Measurements from ENCODE around the gene CDH4. TPM values are rescaled to one million over a fixed set of nuclear protein-coding genes. Genes with fewer than 3 reads are reported as not detected.

Gene CDH4
- total and polyA plus RNA-seq, 4 donors, result 0.06 to 0.10 TPM; not detected in 2

GRCh38 chr20:61361501-61361900 is 109.4 kb downstream of the CDH4 start:
- no peak overlapping the region for H3K4me3 ChIP-seq (ENCODE audit: low read length in 2 of 2)
- no peak overlapping the region for H3K27ac ChIP-seq (ENCODE audit: low read depth in 1 of 2, low read length in 2 of 2)
- H3K9me3 ChIP-seq (ENCODE audit: control insufficient read depth, low read length), result peaks cover 1% of the 10 kb centered on the region
- no peaks in the 10 kb centered on the region for H3K36me3 ChIP-seq (ENCODE audit: control insufficient read depth in 1 of 2, insufficient read depth in 2 of 2, low read length in 1 of 2)
- ATAC-seq (ENCODE audit: low FRiP score) (no peak), DNase-seq (no peak)
- H3K4me1 ChIP-seq (ENCODE audit: control insufficient read depth in 1 of 2, insufficient read depth in 2 of 2, low read length in 2 of 2), result no peaks in the 10 kb centered on the region
- 90 to 91% methylated on average over 14 of the region's 14 CpGs for WGBS, 2 donors
- no peaks in the 10 kb centered on the region for H3K27me3 ChIP-seq (ENCODE audit: control insufficient read depth in 1 of 2, insufficient read depth in 2 of 2, low read length in 1 of 2)
- intact Hi-C loops (cut with DNase I), result no loop called here

- DNase-seq, result peak in 1 of 2 donors; percentile 32
- ATAC-seq (ENCODE audit: low FRiP score), result no peak
- WGBS, 2 donors, result 82 to 89% methylated on average over 5 of the region's 5 CpGs
- H3K4me1 ChIP-seq (ENCODE audit: control insufficient read depth in 1 of 2, insufficient read depth in 2 of 2, low read length in 2 of 2), result no peaks in the 10 kb centered on the region
- H3K27me3 ChIP-seq (ENCODE audit: control insufficient read depth in 1 of 2, insufficient read depth in 2 of 2, low read length in 1 of 2), result no peaks in the 10 kb centered on the region
- peaks cover 1% of the 10 kb centered on the region for H3K9me3 ChIP-seq (ENCODE audit: control insufficient read depth, low read length)
- no peak overlapping the region for H3K4me3 ChIP-seq (ENCODE audit: low read length in 2 of 2)
- no peaks in the 10 kb centered on the region for H3K36me3 ChIP-seq (ENCODE audit: control insufficient read depth in 1 of 2, insufficient read depth in 2 of 2, low read length in 1 of 2)
- intact Hi-C loops (cut with DNase I), result no loop called here
- no peak overlapping the region for H3K27ac ChIP-seq (ENCODE audit: low read depth in 1 of 2, low read length in 2 of 2)
Observed at GRCh38 chr20:61364147-61364546, 112.1 kb downstream of the CDH4 start.

GRCh38 chr20:61366914-61367313 is 114.9 kb downstream of the CDH4 start:
- WGBS, 2 donors, result 67 to 68% methylated on average over 11 of the region's 11 CpGs

GRCh38 chr20:61369731-61370520 is 117.9 kb downstream of the CDH4 start:
- intact Hi-C loops (cut with DNase I), result no loop called here
- ATAC-seq (ENCODE audit: low FRiP score), result peak; percentile 23
- 63 to 70% methylated on average over 13 of the region's 13 CpGs for WGBS, 2 donors
- DNase-seq, result peak in 1 of 2 donors; percentile 60
- H3K27ac ChIP-seq (ENCODE audit: low read depth in 1 of 2, low read length in 2 of 2), result no peak overlapping the region
- H3K9me3 ChIP-seq (ENCODE audit: control insufficient read depth, low read length), result peaks cover 1% of the 10 kb centered on the region
- H3K4me1 ChIP-seq (ENCODE audit: control insufficient read depth in 1 of 2, insufficient read depth in 2 of 2, low read length in 2 of 2), result no peaks in the 10 kb centered on the region
- no peak overlapping the region for H3K4me3 ChIP-seq (ENCODE audit: low read length in 2 of 2)
- H3K36me3 ChIP-seq (ENCODE audit: control insufficient read depth in 1 of 2, insufficient read depth in 2 of 2, low read length in 1 of 2), result no peaks in the 10 kb centered on the region
- H3K27me3 ChIP-seq (ENCODE audit: control insufficient read depth in 1 of 2, insufficient read depth in 2 of 2, low read length in 1 of 2), result no peaks in the 10 kb centered on the region

More at GRCh38 chr20:61366914-61367313, 114.9 kb downstream of the CDH4 start:
- no peaks in the 10 kb centered on the region for H3K4me1 ChIP-seq (ENCODE audit: control insufficient read depth in 1 of 2, insufficient read depth in 2 of 2, low read length in 2 of 2)
- DNase-seq, result peak in 1 of 2 donors; percentile 36
- ATAC-seq (ENCODE audit: low FRiP score), result no peak
- peaks cover 1% of the 10 kb centered on the region for H3K9me3 ChIP-seq (ENCODE audit: control insufficient read depth, low read length)
- H3K4me3 ChIP-seq (ENCODE audit: low read length in 2 of 2), result no peak overlapping the region
- no peaks in the 10 kb centered on the region for H3K36me3 ChIP-seq (ENCODE audit: control insufficient read depth in 1 of 2, insufficient read depth in 2 of 2, low read length in 1 of 2)
- no peaks in the 10 kb centered on the region for H3K27me3 ChIP-seq (ENCODE audit: control insufficient read depth in 1 of 2, insufficient read depth in 2 of 2, low read length in 1 of 2)
- no peak overlapping the region for H3K27ac ChIP-seq (ENCODE audit: low read depth in 1 of 2, low read length in 2 of 2)
- intact Hi-C loops (cut with DNase I), result no loop called here

GRCh38 chr20:61370841-61371303 is 118.8 kb downstream of the CDH4 start:
- WGBS, 2 donors, result 30 to 35% methylated on average over 20 of the region's 20 CpGs
- Histone ChIP-seq H3K36me3 (ENCODE audit: control insufficient read depth in 1 of 2, insufficient read depth in 2 of 2, low read length in 1 of 2) (no peaks in the 10 kb centered on the region), H3K4me1 (ENCODE audit: control insufficient read depth in 1 of 2, insufficient read depth in 2 of 2, low read length in 2 of 2) (no peaks in the 10 kb centered on the region), H3K27me3 (ENCODE audit: control insufficient read depth in 1 of 2, insufficient read depth in 2 of 2, low read length in 1 of 2) (no peaks in the 10 kb centered on the region), H3K9me3 (ENCODE audit: control insufficient read depth, low read length) (peaks cover 1% of the 10 kb centered on the region), H3K4me3 (ENCODE audit: low read length in 2 of 2) (no peak overlapping the region), H3K27ac (ENCODE audit: low read depth in 1 of 2, low read length in 2 of 2) (no peak overlapping the region)
- intact Hi-C loops (cut with DNase I), result no loop called here
- peak in 1 of 2 donors; percentile 69 for DNase-seq
- ATAC-seq (ENCODE audit: low FRiP score), result peak; percentile 31

GRCh38 chr20:61371501-61372136 is 119.6 kb downstream of the CDH4 start:
- ATAC-seq (ENCODE audit: low FRiP score), result no peak
- 40 to 48% methylated on average over 22 of the region's 22 CpGs for WGBS, 2 donors

GRCh38 chr20:61372137-61373054 is 120.3 kb downstream of the CDH4 start:
- intact Hi-C loops (cut with DNase I), result no loop called here
- H3K27me3 ChIP-seq (ENCODE audit: control insufficient read depth in 1 of 2, insufficient read depth in 2 of 2, low read length in 1 of 2), result no peaks in the 10 kb centered on the region

More at GRCh38 chr20:61371501-61372136, 119.6 kb downstream of the CDH4 start:
- intact Hi-C loops (cut with DNase I), result no loop called here
- DNase-seq, result peak in 1 of 2 donors; percentile 20
- H3K27ac ChIP-seq (ENCODE audit: low read depth in 1 of 2, low read length in 2 of 2), result no peak overlapping the region
- no peak overlapping the region for H3K4me3 ChIP-seq (ENCODE audit: low read length in 2 of 2)
- H3K9me3 ChIP-seq (ENCODE audit: control insufficient read depth, low read length), result peaks cover 1% of the 10 kb centered on the region
- H3K36me3 ChIP-seq (ENCODE audit: control insufficient read depth in 1 of 2, insufficient read depth in 2 of 2, low read length in 1 of 2), result no peaks in the 10 kb centered on the region
- H3K4me1 ChIP-seq (ENCODE audit: control insufficient read depth in 1 of 2, insufficient read depth in 2 of 2, low read length in 2 of 2), result no peaks in the 10 kb centered on the region
- no peaks in the 10 kb centered on the region for H3K27me3 ChIP-seq (ENCODE audit: control insufficient read depth in 1 of 2, insufficient read depth in 2 of 2, low read length in 1 of 2)

GRCh38 chr20:61373055-61373399 is 121.0 kb downstream of the CDH4 start:
- DNase-seq, result no peak
- Histone ChIP-seq H3K4me1 (ENCODE audit: control insufficient read depth in 1 of 2, insufficient read depth in 2 of 2, low read length in 2 of 2) (no peaks in the 10 kb centered on the region), H3K27ac (ENCODE audit: low read depth in 1 of 2, low read length in 2 of 2) (no peak overlapping the region), H3K4me3 (ENCODE audit: low read length in 2 of 2) (no peak overlapping the region), H3K9me3 (ENCODE audit: control insufficient read depth, low read length) (no peaks in the 10 kb centered on the region), H3K36me3 (ENCODE audit: control insufficient read depth in 1 of 2, insufficient read depth in 2 of 2, low read length in 1 of 2) (no peaks in the 10 kb centered on the region), H3K27me3 (ENCODE audit: control insufficient read depth in 1 of 2, insufficient read depth in 2 of 2, low read length in 1 of 2) (no peaks in the 10 kb centered on the region)
- intact Hi-C loops (cut with DNase I), result no loop called here
- ATAC-seq (ENCODE audit: low FRiP score), result no peak
- WGBS, 2 donors, result 62 to 65% methylated on average over 10 of the region's 10 CpGs

More at GRCh38 chr20:61372137-61373054, 120.3 kb downstream of the CDH4 start:
- Histone ChIP-seq H3K9me3 (ENCODE audit: control insufficient read depth, low read length) (no peaks in the 10 kb centered on the region), H3K4me3 (ENCODE audit: low read length in 2 of 2) (no peak overlapping the region), H3K27ac (ENCODE audit: low read depth in 1 of 2, low read length in 2 of 2) (no peak overlapping the region), H3K36me3 (ENCODE audit: control insufficient read depth in 1 of 2, insufficient read depth in 2 of 2, low read length in 1 of 2) (no peaks in the 10 kb centered on the region), H3K4me1 (ENCODE audit: control insufficient read depth in 1 of 2, insufficient read depth in 2 of 2, low read length in 2 of 2) (no peaks in the 10 kb centered on the region)
- 66 to 75% methylated on average over 25 of the region's 25 CpGs for WGBS, 2 donors
- DNase-seq (peak in 1 of 2 donors; percentile 72), ATAC-seq (ENCODE audit: low FRiP score) (no peak)
